HEK293T (cell line): ENCODE measurements around the gene EHBP1.

Experiments
- CTCF ChIA-PET: fragments of 350-600 bp; formaldehyde crosslinking; extraction: SDS; loops from one replicate; lab custom pipeline; 2021; ENCODE audit warnings: antibody characterized with exemption, inconsistent platforms; lab: Yijun Ruan, JAX
- POLR2A ChIA-PET: fragments of 350-600 bp; formaldehyde crosslinking; extraction: SDS; loops from one replicate; lab custom pipeline; 2020; ENCODE audit warnings: antibody characterized with exemption, inconsistent platforms; lab: Yijun Ruan, JAX
- DNase-seq: peaks from one replicate; pipeline ENCODE4 v3.0.0; 2012; ENCODE audit warnings: mixed read lengths; ENCODE audit errors: extremely low spot score
- ARNT ChIP-seq: fragments of 450-650 bp; IDR thresholded peaks from 2 replicates; pipeline ENCODE4 v1.6.1; 2017; ENCODE audit warnings: mild to moderate bottlenecking
- BHLHE40 ChIP-seq: fragments of 450-650 bp; IDR thresholded peaks from 2 replicates; pipeline ENCODE4 v1.6.1; 2016; ENCODE audit warnings: mild to moderate bottlenecking, moderate library complexity, borderline replicate concordance
- CTBP1 ChIP-seq: fragments of 450-650 bp; IDR thresholded peaks from 2 replicates; pipeline ENCODE4 v1.6.1; 2016; ENCODE audit warnings: borderline replicate concordance
- ELF4 ChIP-seq: fragments of 450-650 bp; IDR thresholded peaks from 2 replicates; pipeline ENCODE4 v1.6.1; 2017; ENCODE audit warnings: antibody characterized with exemption
- FOXA1 ChIP-seq: fragments of 450-650 bp; IDR thresholded peaks from 2 replicates; pipeline ENCODE4 v1.6.1; 2016; ENCODE audit warnings: mild to moderate bottlenecking
- FOXK2 ChIP-seq: fragments of 450-650 bp; IDR thresholded peaks from 2 replicates; pipeline ENCODE4 v1.6.1; 2016; ENCODE audit warnings: mild to moderate bottlenecking
- FOXM1 ChIP-seq: fragments of 450-650 bp; IDR thresholded peaks from 2 replicates; pipeline ENCODE4 v1.6.1; 2017; ENCODE audit warnings: mild to moderate bottlenecking, borderline replicate concordance
- HDGF ChIP-seq: fragments of 450-650 bp; IDR thresholded peaks from 2 replicates; pipeline ENCODE4 v1.6.1; 2017; ENCODE audit warnings: antibody characterized with exemption, borderline replicate concordance
- L3MBTL2 ChIP-seq: fragments of 450-650 bp; conservative IDR thresholded peaks from 2 replicates; pipeline ENCODE4 v1.6.1; 2016; ENCODE audit warnings: mild to moderate bottlenecking
- LEF1 ChIP-seq: fragments of 450-650 bp; IDR thresholded peaks from 2 replicates; pipeline ENCODE4 v1.6.1; 2017; ENCODE audit warnings: mild to moderate bottlenecking, borderline replicate concordance
- NFRKB ChIP-seq: fragments of 450-650 bp; IDR thresholded peaks from 2 replicates; pipeline ENCODE4 v1.6.1; 2016; ENCODE audit warnings: mild to moderate bottlenecking, moderate library complexity
- SP1 ChIP-seq: fragments of 450-650 bp; IDR thresholded peaks from 2 replicates; pipeline ENCODE4 v1.6.1; 2017
- SUZ12 ChIP-seq: fragments of 450-650 bp; IDR thresholded peaks from 2 replicates; pipeline ENCODE4 v1.6.1; 2016; ENCODE audit warnings: mild to moderate bottlenecking
- TARDBP ChIP-seq: fragments of 450-650 bp; IDR thresholded peaks from 2 replicates; pipeline ENCODE4 v1.6.1; 2016
- ZNF384 ChIP-seq: fragments of 450-650 bp; IDR thresholded peaks from 2 replicates; pipeline ENCODE4 v1.6.1; 2016
- TF ChIP-seq, protein P1 (sequence below): fragments of 450-650 bp; IDR thresholded peaks from 2 replicates; pipeline ENCODE4 v1.6.1; 2016

EHBP1 gene

DNA sequence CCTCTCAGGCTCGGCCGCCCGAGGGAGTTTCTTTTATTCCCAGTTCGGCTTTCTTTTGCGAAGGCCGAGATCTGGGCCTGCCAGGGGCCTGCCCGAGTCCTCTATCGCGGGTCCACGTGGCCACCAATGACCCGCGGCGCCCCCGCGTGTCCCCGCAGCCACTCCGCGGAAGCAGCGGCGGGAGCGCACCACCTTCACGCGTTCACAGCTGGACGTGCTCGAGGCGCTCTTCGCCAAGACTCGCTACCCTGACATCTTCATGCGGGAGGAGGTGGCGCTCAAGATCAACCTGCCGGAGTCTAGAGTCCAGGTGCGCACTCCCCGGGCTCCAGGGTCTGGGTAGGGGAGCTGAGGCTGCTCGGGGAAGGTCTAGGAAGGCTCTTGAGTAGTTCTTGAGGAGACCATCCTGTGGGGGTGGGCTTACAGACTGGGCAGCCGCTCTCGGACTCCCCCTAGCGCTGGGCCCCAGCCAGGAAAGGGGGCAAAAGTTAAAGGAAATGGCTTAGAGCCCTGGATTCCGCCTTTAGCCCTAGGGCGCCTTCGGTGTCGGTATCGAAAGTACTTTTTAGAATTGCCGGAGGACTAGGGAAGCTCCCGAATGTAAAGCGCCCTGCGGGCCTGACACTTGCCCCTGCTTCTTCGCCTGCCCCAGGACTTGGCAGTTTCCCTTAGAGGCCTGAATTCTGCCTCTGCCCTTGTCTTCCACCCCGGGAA is 348.5 kb downstream of the EHBP1 start:
- ChIA-PET POLR2A (no interaction called here), CTCF (no interaction called here)
- no peak for DNase-seq
- TF ChIP-seq ZNF384 = no peak
- no peak for TF ChIP-seq FOXA1
- no peak for TF ChIP-seq NFRKB
- no peak for TF ChIP-seq HDGF

GRCh38 chr2:63054841-63055225 is 349.3 kb downstream of the EHBP1 start:
- DNase-seq = no peak
- TF ChIP-seq ARNT (no peak), ZNF384 (no peak), SUZ12 (no peak), FOXM1 (no peak)
- POLR2A ChIA-PET = no interaction called here
- CTCF ChIA-PET = no interaction called here

DNA sequence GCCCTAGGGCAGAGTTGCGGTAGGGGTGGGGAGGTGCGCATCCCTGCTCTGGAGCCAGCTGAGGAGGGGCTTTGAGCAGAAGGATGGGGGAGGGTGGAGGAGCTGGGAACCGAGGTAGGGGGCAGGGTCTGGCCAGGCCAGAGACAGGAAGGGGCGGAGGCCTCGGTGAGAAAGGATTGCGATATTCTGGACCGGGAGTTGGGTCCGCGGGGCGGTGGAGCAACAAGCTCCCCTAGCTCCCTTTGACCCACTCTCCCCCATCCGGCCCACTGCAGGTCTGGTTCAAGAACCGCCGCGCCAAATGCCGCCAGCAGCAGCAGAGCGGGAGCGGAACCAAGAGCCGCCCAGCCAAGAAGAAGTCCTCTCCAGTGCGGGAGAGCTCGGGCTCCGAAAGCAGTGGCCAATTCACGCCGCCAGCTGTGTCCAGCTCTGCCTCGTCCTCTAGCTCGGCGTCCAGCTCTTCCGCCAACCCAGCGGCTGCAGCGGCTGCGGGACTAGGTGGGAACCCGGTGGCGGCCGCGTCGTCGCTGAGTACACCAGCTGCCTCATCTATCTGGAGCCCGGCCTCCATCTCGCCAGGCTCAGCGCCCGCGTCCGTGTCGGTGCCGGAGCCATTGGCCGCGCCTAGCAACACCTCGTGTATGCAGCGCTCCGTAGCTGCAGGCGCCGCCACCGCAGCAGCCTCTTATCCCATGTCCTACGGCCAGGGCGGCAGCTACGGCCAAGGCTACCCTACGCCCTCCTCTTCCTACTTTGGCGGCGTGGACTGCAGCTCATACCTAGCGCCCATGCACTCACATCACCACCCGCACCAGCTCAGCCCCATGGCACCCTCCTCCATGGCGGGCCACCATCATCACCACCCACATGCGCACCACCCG is 350.0 kb downstream of the EHBP1 start:
- no peak for DNase-seq
- POLR2A ChIA-PET = no interaction called here
- CTCF ChIA-PET = interaction anchor here (0.5 kb wide), 1 partner anchor 39 kb away, joined by 10 read pairs; no protein-coding TSS in a partner anchor
- TF ChIP-seq ELF4 = no peak
- TF ChIP-seq BHLHE40 = no peak
- TF ChIP-seq HDGF = no peak
- no peak for TF ChIP-seq ZNF384
- no peak for TF ChIP-seq L3MBTL2
- no peak for TF ChIP-seq CTBP1
- TF ChIP-seq FOXA1 = no peak
- TF ChIP-seq SP1 = no peak
- no peak for TF ChIP-seq FOXM1
- no peak for TF ChIP-seq ARNT
- TF ChIP-seq SUZ12 = no peak
- TF ChIP-seq, protein P1, sequence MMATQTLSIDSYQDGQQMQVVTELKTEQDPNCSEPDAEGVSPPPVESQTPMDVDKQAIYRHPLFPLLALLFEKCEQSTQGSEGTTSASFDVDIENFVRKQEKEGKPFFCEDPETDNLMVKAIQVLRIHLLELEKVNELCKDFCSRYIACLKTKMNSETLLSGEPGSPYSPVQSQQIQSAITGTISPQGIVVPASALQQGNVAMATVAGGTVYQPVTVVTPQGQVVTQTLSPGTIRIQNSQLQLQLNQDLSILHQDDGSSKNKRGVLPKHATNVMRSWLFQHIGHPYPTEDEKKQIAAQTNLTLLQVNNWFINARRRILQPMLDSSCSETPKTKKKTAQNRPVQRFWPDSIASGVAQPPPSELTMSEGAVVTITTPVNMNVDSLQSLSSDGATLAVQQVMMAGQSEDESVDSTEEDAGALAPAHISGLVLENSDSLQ = no peak
- no peak for TF ChIP-seq FOXK2
- TF ChIP-seq TARDBP = no peak
- no peak for TF ChIP-seq NFRKB
- no peak for TF ChIP-seq LEF1

DNA sequence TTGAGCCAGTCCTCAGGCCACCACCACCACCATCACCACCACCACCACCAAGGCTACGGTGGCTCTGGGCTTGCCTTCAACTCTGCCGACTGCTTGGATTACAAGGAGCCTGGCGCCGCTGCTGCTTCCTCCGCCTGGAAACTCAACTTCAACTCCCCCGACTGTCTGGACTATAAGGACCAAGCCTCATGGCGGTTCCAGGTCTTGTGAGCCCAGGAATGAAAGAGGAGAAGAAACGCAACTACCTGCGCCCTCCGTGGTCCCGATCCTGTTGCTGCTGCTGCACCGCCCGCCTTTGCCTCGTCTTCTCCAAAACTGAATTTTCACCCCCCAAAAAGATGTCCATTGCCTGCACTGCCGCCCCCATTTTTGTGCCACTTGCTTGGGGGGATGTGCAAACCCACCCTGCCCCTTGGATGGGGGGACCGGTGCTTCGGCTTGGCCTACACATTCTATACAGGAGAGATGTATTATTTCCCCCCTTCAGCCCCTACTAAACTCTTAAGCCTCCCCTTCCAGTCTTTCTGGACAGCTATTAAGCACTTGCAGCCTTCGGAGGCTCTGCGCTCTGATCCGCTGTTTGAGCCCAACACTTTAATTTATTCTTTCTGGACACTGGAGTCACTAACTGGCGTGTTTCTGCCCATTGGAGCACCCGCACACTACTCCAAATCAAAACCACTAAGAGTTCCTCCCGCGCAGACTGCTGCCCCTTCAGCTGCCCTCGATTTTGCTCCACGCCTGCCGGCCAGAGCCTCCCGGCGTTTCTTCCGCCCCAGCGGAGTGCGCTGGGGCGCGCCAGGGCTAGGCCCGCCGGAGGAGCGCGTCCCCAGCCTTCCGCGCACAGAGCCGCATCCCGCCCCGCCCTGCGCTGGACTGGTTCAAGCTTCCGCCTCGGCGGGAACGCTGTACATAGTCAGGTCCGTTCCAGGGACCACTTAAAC is 350.9 kb downstream of the EHBP1 start:
- TF ChIP-seq HDGF (no peak), NFRKB (no peak), FOXK2 (no peak), LEF1 (no peak), FOXM1 (no peak), TARDBP (no peak), BHLHE40 (no peak), ZNF384 (no peak), SUZ12 (no peak), L3MBTL2 (no peak), ARNT (no peak), ELF4 (no peak), FOXA1 (no peak), SP1 (no peak), CTBP1 (no peak)
- TF ChIP-seq, protein P1 = no peak
- ChIA-PET POLR2A (no interaction called here), CTCF (no interaction called here)
- no peak for DNase-seq

DNA sequence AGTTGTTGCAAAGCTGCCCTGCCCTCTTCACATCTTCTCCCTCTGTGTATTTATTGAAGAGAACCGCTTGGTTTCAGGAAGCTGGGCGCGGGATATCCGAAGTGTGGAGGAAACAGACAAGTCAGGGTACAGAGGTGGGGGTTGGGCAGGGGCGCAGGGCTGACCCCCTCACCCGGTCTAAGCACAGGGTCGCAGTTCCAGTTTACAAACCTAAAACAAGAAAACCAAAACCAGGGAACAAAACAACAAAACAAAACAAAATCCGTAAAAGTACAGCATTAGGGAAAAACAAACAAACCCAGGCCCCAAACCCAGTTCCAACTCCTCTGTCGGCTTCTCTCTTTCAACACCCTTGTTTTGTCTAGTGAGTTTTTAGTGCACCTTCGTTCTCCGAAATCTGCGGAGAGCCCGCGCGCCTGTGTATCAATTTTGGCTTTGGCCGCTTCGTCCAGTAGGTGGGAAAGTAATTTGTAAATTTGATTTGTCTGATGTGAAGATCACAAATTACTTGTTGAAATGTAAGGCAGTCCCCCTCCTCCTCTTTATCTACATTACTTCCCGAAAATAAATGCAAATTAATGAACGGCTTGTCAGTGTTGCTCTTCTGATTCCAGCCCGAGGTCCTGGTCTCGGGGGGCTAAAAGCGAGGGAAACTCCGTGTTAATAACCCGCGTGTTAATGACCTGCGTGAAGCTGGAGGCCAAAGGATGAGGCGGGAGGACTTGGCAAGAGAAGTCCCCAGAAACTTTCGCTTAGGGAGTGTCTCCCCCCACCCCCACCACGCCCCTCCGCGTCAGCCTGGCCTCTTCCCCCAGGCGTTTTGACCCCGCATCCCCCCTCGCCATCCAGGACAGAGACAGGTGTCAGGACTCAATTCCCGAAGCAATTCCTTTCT is 352.0 kb downstream of the EHBP1 start:
- ChIA-PET CTCF (no interaction called here), POLR2A (interaction anchor here (1.0 kb wide), 1 partner anchor 10 kb away, joined by 3 read pairs; no protein-coding TSS in a partner anchor)
- TF ChIP-seq BHLHE40 (no peak), NFRKB (no peak), FOXA1 (no peak), ELF4 (no peak), SP1 (no peak), FOXM1 (no peak), LEF1 (no peak), ZNF384 (no peak)
- no peak for DNase-seq
